HepG2 (cell line): ENCODE results near the gene STAT6. TPM values are rescaled to one million over a fixed set of nuclear protein-coding genes. Genes with fewer than 3 reads are reported as not detected.

Experiments used
- DNMT1 ChIP-seq: sonication (generic); formaldehyde crosslinking; IDR thresholded peaks from 2 replicates; pipeline ENCODE4 v1.5.1; 2020; ENCODE audit warnings: mild to moderate bottlenecking, missing genetic modification reagents
- FOXK1 ChIP-seq: sonication (generic); formaldehyde crosslinking; IDR thresholded peaks from 2 replicates; pipeline ENCODE4 v1.4.0; 2020; ENCODE audit warnings: low read depth, missing genetic modification reagents, borderline replicate concordance
- JUN ChIP-seq: sonication (generic); formaldehyde crosslinking; IDR thresholded peaks from 2 replicates; pipeline ENCODE4 v1.4.0; 2020; ENCODE audit warnings: mild to moderate bottlenecking, missing genetic modification reagents
- MEIS2 ChIP-seq: sonication (generic); formaldehyde crosslinking; IDR thresholded peaks from 2 replicates; pipeline ENCODE4 v1.9.0; 2021; ENCODE audit warnings: mild to moderate bottlenecking, missing genetic modification reagents
- PAX8 ChIP-seq: sonication (generic); formaldehyde crosslinking; IDR thresholded peaks from 2 replicates; pipeline ENCODE4 v1.8.0; 2022; ENCODE audit warnings: mild to moderate bottlenecking, missing genetic modification reagents, borderline replicate concordance
- REXO4 ChIP-seq: sonication (generic); formaldehyde crosslinking; IDR thresholded peaks from 2 replicates; pipeline ENCODE4 v1.8.0; 2022; ENCODE audit warnings: missing genetic modification reagents, mild to moderate bottlenecking, borderline replicate concordance
- SALL2 ChIP-seq: sonication (generic); formaldehyde crosslinking; IDR thresholded peaks from 2 replicates; pipeline ENCODE4 v1.8.1; 2023; ENCODE audit warnings: mild to moderate bottlenecking, missing genetic modification reagents, inconsistent platforms
- SMAD1 ChIP-seq: sonication (generic); formaldehyde crosslinking; IDR thresholded peaks from 2 replicates; pipeline ENCODE4 v1.4.0; 2020; ENCODE audit warnings: missing genetic modification reagents, low read depth, mild to moderate bottlenecking, borderline replicate concordance
- SMAD9 ChIP-seq: sonication (generic); formaldehyde crosslinking; IDR thresholded peaks from 2 replicates; pipeline ENCODE4 v1.5.1; 2020; ENCODE audit warnings: mild to moderate bottlenecking, missing genetic modification reagents
- TRIM22 ChIP-seq: fragments of 450-650 bp; IDR thresholded peaks from 2 replicates; pipeline ENCODE4 v1.6.1; 2017
- ZBED4 ChIP-seq: sonication (generic); formaldehyde crosslinking; IDR thresholded peaks from 2 replicates; pipeline ENCODE4 v1.4.0; 2020; ENCODE audit warnings: missing genetic modification reagents, borderline replicate concordance
- ZNF256 ChIP-seq: sonication (generic); formaldehyde crosslinking; conservative IDR thresholded peaks from 2 replicates; pipeline ENCODE4 v1.4.0; 2020; ENCODE audit warnings: missing genetic modification reagents
- ZNF280D ChIP-seq: sonication (generic); formaldehyde crosslinking; IDR thresholded peaks from 2 replicates; pipeline ENCODE4 v1.5.1; 2020; ENCODE audit warnings: mild to moderate bottlenecking, missing genetic modification reagents
- ZNF333 ChIP-seq: sonication (generic); formaldehyde crosslinking; IDR thresholded peaks from 2 replicates; pipeline ENCODE4 v1.4.0; 2020; ENCODE audit warnings: mild to moderate bottlenecking, missing genetic modification reagents, borderline replicate concordance
- ZNF431 ChIP-seq: sonication (generic); formaldehyde crosslinking; IDR thresholded peaks from 2 replicates; pipeline ENCODE4 v1.9.0; 2022; ENCODE audit warnings: missing genetic modification reagents, low read depth, mild to moderate bottlenecking, borderline replicate concordance
- ZNF616 ChIP-seq: sonication (generic); formaldehyde crosslinking; IDR thresholded peaks from 2 replicates; pipeline ENCODE4 v1.5.0; 2020; ENCODE audit warnings: low read depth, mild to moderate bottlenecking, missing genetic modification reagents
- ZNF678 ChIP-seq: sonication (generic); formaldehyde crosslinking; IDR thresholded peaks from 2 replicates; pipeline ENCODE4 v1.4.0; 2020; ENCODE audit warnings: mild to moderate bottlenecking, missing genetic modification reagents
- ZNF746 ChIP-seq: sonication (generic); formaldehyde crosslinking; IDR thresholded peaks from 2 replicates; pipeline ENCODE4 v1.8.0; 2022; ENCODE audit warnings: mild to moderate bottlenecking, missing genetic modification reagents
- polyA plus RNA-seq, 8 experiments: library from polyadenylated mRNA; depleted of rRNA in 3 of 8; stranded (reverse) in 7 of 8; unstranded in 1 of 8; fragments of >200 nt; fragmentation: Illumina TruSeq in 4 of 8; extraction: Trizol in 4 of 8; gene quantifications; 2 replicates each; pipeline versions ENCODE4 v1.2.1 to v1.2.3, GENCODE V29; 2011 to 2016; ENCODE audit warnings: low read depth in 4 of 8, missing spikeins in 1 of 8, mixed read lengths in 1 of 8; ENCODE audit not compliant: insufficient read depth in 1 of 8
- total RNA-seq, 5 experiments: library from RNA; depleted of rRNA; stranded (reverse); fragments of >200 nt; fragmentation: Illumina TruSeq; extraction: Trizol; gene quantifications; 2 replicates each; pipeline ENCODE4 v1.2.3, GENCODE V29; 2016; ENCODE audit warnings: low read depth in 1 of 5
- TF ChIP-seq, protein P1 (sequence below): sonication (generic); formaldehyde crosslinking; IDR thresholded peaks from 2 replicates; pipeline ENCODE4 v1.4.0; 2020; ENCODE audit warnings: missing genetic modification reagents

Gene STAT6
- total and polyA plus RNA-seq, 2 of the 13 experiments (the other 11 are each of a cell fraction or from before 2014, with no cell fraction given) = 28.0 to 62.2 TPM

DNA sequence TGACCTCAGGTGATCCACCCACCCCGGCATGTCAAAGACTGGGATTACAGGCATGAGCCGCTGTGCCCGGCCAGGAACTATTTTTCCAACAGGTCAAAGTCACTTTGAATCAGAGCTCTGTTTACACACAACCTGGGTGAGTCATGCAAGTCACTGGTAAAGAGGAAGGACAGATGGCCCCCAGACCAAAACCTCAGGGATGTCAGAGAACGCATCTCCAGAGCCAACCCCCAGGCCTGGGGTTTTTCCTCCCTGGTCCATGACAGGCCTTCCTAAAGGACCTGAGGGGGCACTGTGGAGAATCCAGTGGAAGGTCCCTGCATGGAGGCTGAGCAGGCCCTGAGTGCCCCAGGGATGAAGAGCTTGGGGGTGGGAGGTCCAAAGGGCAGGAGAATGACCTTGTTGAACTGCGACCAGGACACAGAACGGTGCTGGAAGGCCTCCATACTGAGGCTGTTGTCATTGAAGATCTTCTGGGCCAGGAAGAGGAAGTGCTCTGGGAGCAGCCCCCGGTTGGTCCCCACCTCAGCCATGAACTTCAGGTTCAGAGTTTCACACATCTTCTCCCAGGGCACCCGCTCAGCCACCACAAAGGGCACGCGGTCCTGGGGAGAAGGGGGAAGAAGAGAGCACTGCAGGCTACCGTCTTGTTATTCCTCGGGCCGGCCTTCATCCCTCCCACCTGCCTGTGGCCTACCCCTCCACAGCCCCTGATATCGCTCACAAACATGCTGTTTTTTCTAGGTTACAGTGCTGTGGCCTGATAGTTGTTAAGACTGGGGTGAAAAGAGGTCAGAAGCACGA lies 9.1 kb downstream of the STAT6 start (continued):
- TF ChIP-seq ZNF256 (CRISPR knock-in tag) (0 out of 2 replicates have a peak, but pooled peaks have one; percentile 52), ZNF280D (0 out of 2 replicates have a peak, but pooled peaks have one; percentile 19), FOXK1 (peak; percentile 70; the same call in 1 of the 2 replicates), ZNF746 (CRISPR knock-in tag) (peak; percentile 83), ZNF333 (CRISPR knock-in tag) (no peak), SALL2 (CRISPR knock-in tag) (peak; percentile 29; the same call in 1 of the 2 replicates), REXO4 (no peak), SMAD1 (CRISPR knock-in tag) (peak; percentile 58; the same call in 1 of the 2 replicates), ZNF678 (CRISPR knock-in tag) (no peak), ZNF431 (CRISPR knock-in tag) (peak; percentile 48), PAX8 (0 out of 2 replicates have a peak, but pooled peaks have one; percentile 39), JUN (peak; percentile 98), SMAD9 (CRISPR knock-in tag) (no peak), TRIM22 (no peak), ZBED4 (0 out of 2 replicates have a peak, but pooled peaks have one; percentile 23), ZNF616 (CRISPR knock-in tag) (0 out of 2 replicates have a peak, but pooled peaks have one; percentile 17), MEIS2 (CRISPR knock-in tag) (peak; percentile 60; the same call in 1 of the 2 replicates), DNMT1 (no peak)
- TF ChIP-seq, protein P1, sequence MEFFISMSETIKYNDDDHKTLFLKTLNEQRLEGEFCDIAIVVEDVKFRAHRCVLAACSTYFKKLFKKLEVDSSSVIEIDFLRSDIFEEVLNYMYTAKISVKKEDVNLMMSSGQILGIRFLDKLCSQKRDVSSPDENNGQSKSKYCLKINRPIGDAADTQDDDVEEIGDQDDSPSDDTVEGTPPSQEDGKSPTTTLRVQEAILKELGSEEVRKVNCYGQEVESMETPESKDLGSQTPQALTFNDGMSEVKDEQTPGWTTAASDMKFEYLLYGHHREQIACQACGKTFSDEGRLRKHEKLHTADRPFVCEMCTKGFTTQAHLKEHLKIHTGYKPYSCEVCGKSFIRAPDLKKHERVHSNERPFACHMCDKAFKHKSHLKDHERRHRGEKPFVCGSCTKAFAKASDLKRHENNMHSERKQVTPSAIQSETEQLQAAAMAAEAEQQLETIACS (CRISPR knock-in tag) = no peak
